Articular chondrocyte of knee joint (primary cell): ENCODE measurements around the gene PCMT1. TPM values are rescaled to one million over a fixed set of nuclear protein-coding genes. Genes with fewer than 3 reads are reported as not detected.

ENCODE experiments used
- total RNA-seq: library from RNA; depleted of rRNA; stranded (reverse); fragments of >200 nt; gene quantifications from 2 replicates; pipeline ENCODE4 v1.2.3, GENCODE V29; 2012

PCMT1 gene
- 128 and 141 TPM in 2 replicates for total RNA-seq

GRCh38 chr6:149749594-149750135 is at the start of gene PCMT1:
TSS of gene PCMT1 (plus strand) at chr6:149749741. CDS start at chr6:149749902, 161 bp downstream.

GRCh38 chr6:149717588-149718458 is 31.7 kb upstream of the PCMT1 start, which contains the start of gene LATS1:
TSS of gene LATS1 (minus strand) at chr6:149718101. CDS start at chr6:149702126, 15,975 bp downstream.

GRCh38 chr6:149746147-149746946 is 3.2 kb upstream of the PCMT1 start, which contains the start of gene NUP43:
TSS of gene NUP43 (minus strand) at chr6:149746529. CDS start at chr6:149746495, 34 bp downstream.

Other genes with a start within 250 kb of the PCMT1 start
- 43.1 and 50.8 TPM in 2 replicates for gene PPIL4, start 203.7 kb upstream of the PCMT1 start, total RNA-seq
- 92.1 and 104 TPM in 2 replicates for gene GINM1, start 183.4 kb upstream of the PCMT1 start, total RNA-seq
- gene KATNA1, start 101.0 kb upstream of the PCMT1 start, total RNA-seq, result 33.6 and 35.8 TPM in 2 replicates
- gene LATS1, start 31.6 kb upstream of the PCMT1 start, total RNA-seq, result 29.7 and 30.8 TPM in 2 replicates
- gene NUP43, start 3.2 kb upstream of the PCMT1 start, total RNA-seq, result 29.7 and 31.0 TPM in 2 replicates
- 78.3 and 95.0 TPM in 2 replicates for gene LRP11, start 114.6 kb downstream of the PCMT1 start, total RNA-seq
- 0.39 and 8.2 TPM in 2 replicates for gene RAET1E, start 148.4 kb downstream of the PCMT1 start, total RNA-seq
- 4.4 and 9.4 TPM in 2 replicates for gene RAET1G, start 173.4 kb downstream of the PCMT1 start, total RNA-seq
- gene ULBP2, start 192.3 kb downstream of the PCMT1 start, total RNA-seq, result 4.2 and 5.1 TPM in 2 replicates
- 0.52 and 0.65 TPM in 2 replicates for gene ULBP1, start 214.2 kb downstream of the PCMT1 start, total RNA-seq